GM18508 (cell line): ENCODE data around the gene OR5H15.
"Not testable (repeated sequence)": the region's sequence is repeated elsewhere in the genome, so short reads cannot be mapped to it uniquely, and the experiment has no call there.

ENCODE experiments used
- ATAC-seq: cut with Tn5 transposase; IDR thresholded peaks from one replicate; pipeline ENCODE4 v1.9.1; 2021; ENCODE audit warnings: moderate number of reproducible peaks; ENCODE audit not compliant: insufficient read depth, unreplicated experiment

The OR5H15 gene

GRCh38 chr3:98166396-98166795 is at the start of gene OR5H15:
Gene OR5H15, plus strand, starts transcription at chr3:98166696. Its CDS starts 2,004 bp downstream, at chr3:98168700.
- no peak for ATAC-seq

GRCh38 chr3:98130421-98130820 is 36.1 kb upstream of the OR5H15 start, which contains the start of gene OR5H1:
Gene OR5H1, plus strand, starts transcription at chr3:98130721. Its CDS starts 1,977 bp downstream, at chr3:98132698.
- ATAC-seq: no peak

- no peak for ATAC-seq
Measured at GRCh38 chr3:98136631-98137030, 29.9 kb upstream of the OR5H15 start.

- not testable (repeated sequence) for ATAC-seq
Measured at GRCh38 chr3:98137826-98138557, 28.5 kb upstream of the OR5H15 start.

- ATAC-seq: no peak
Measured at GRCh38 chr3:98140531-98140930, 26.0 kb upstream of the OR5H15 start.

GRCh38 chr3:98147179-98147578 is 19.3 kb upstream of the OR5H15 start, which contains the start of gene OR5H14:
Gene OR5H14, plus strand, starts transcription at chr3:98147479. Its CDS starts 1,907 bp downstream, at chr3:98149386.
- no peak for ATAC-seq

- ATAC-seq: no peak
Measured at GRCh38 chr3:98148751-98149150, 17.7 kb upstream of the OR5H15 start.

GRCh38 chr3:98149456-98149855 is 17.0 kb upstream of the OR5H15 start:
- not testable (repeated sequence) for ATAC-seq

- no peak for ATAC-seq
Measured at GRCh38 chr3:98151241-98151640, 15.3 kb upstream of the OR5H15 start.

- ATAC-seq: no peak
Measured at GRCh38 chr3:98171071-98171470, 4.6 kb downstream of the OR5H15 start.

GRCh38 chr3:98172621-98173020 is 6.1 kb downstream of the OR5H15 start:
- no peak for ATAC-seq

GRCh38 chr3:98180319-98180890 is 13.9 kb downstream of the OR5H15 start:
- no peak for ATAC-seq

- ATAC-seq: no peak
Measured at GRCh38 chr3:98182196-98182595, 15.7 kb downstream of the OR5H15 start.

- ATAC-seq: no peak
Measured at GRCh38 chr3:98185180-98185579, 18.7 kb downstream of the OR5H15 start.

- ATAC-seq: peak; percentile 95
Measured at GRCh38 chr3:98188545-98188944, 22.0 kb downstream of the OR5H15 start.

GRCh38 chr3:98190911-98191310 is 24.4 kb downstream of the OR5H15 start:
- ATAC-seq: not testable (repeated sequence)

- not testable (repeated sequence) for ATAC-seq
Measured at GRCh38 chr3:98196293-98196692, 29.8 kb downstream of the OR5H15 start.

GRCh38 chr3:98199020-98199419 is 32.5 kb downstream of the OR5H15 start:
- no peak for ATAC-seq

- ATAC-seq: no peak
Measured at GRCh38 chr3:98209244-98209643, 42.7 kb downstream of the OR5H15 start.

- no peak for ATAC-seq
Measured at GRCh38 chr3:98213276-98213675, 46.8 kb downstream of the OR5H15 start.

GRCh38 chr3:98215051-98215450 is 48.6 kb downstream of the OR5H15 start:
- ATAC-seq: no peak
